Endothelial cell of umbilical vein (primary cell): ENCODE measurements around the gene VTI1A. TPM values are rescaled to one million over a fixed set of nuclear protein-coding genes. Genes with fewer than 3 reads are reported as not detected.

Experiments used
- BruUV-seq: library from RNA; stranded (reverse); fragments of 400-500 nt; replicated peaks from 2 replicates; lab custom pipeline; 2021; lab: Mats Ljungman, UMichigan
- CTCF ChIA-PET: fragments of 300-600, 350-600 bp; sonication (Branson Sonifier 250); formaldehyde crosslinking; loops from one replicate; lab custom pipeline; 2021; ENCODE audit warnings: antibody characterized with exemption, inconsistent platforms; lab: Charles Lee
- POLR2A ChIA-PET: fragments of 300-600, 350-600 bp; sonication (Branson Sonifier 250); formaldehyde crosslinking; loops from one replicate; lab custom pipeline; 2021; ENCODE audit warnings: antibody characterized with exemption, inconsistent platforms; lab: Charles Lee
- DNase-seq: peaks from one replicate; pipeline ENCODE4 v3.0.0-alpha.2; 2011; ENCODE audit warnings: low read depth, low spot score
- FAIRE-seq: peaks from 2 replicates; lab custom pipeline; 2011; peaks lifted over from hg19 to GRCh38; lab: Jason Lieb, UNC
- H2AFZ ChIP-seq: 2 replicates; pipeline ENCODE4 v1.6.0; 2012; ENCODE audit warnings: low read depth, low read length, control low read depth, inconsistent platforms
- H3K27ac ChIP-seq: 2 replicates; pipeline ENCODE4 v1.5.1; 2011; ENCODE audit warnings: low read depth, mild to moderate bottlenecking, control low read depth, low read length, moderate library complexity; ENCODE audit not compliant: insufficient read depth
- H3K27me3 ChIP-seq, 2 experiments: 2 replicates each; pipeline versions ENCODE4 v1.6.0 to v1.6.1; 2011; ENCODE audit warnings: low read length in 2 of 2, mixed read lengths in 1 of 2; ENCODE audit not compliant: control insufficient read depth in 2 of 2, insufficient read depth in 2 of 2
- H3K36me3 ChIP-seq, 2 experiments: 2 replicates in 1 of 2; 3 replicates in 1 of 2; pipeline ENCODE4 v1.5.1; 2011; ENCODE audit warnings: low read length in 2 of 2, mild to moderate bottlenecking in 1 of 2, moderate library complexity in 1 of 2; ENCODE audit not compliant: control insufficient read depth in 2 of 2, insufficient read depth in 2 of 2; ENCODE audit errors: extremely low read depth in 1 of 2
- H3K4me1 ChIP-seq: 3 replicates; pipeline ENCODE4 v1.5.1; 2011; ENCODE audit warnings: mild to moderate bottlenecking, low read length; ENCODE audit not compliant: control insufficient read depth, insufficient read depth; ENCODE audit errors: extremely low read depth
- H3K4me2 ChIP-seq: 2 replicates; pipeline ENCODE4 v1.6.1; 2011; ENCODE audit warnings: low read length, control low read depth, mixed read lengths; ENCODE audit not compliant: insufficient read depth
- H3K4me3 ChIP-seq, 3 experiments: fragments of 200-600 bp in 1 of 3; sonication (generic), shearing (Covaris generic) in 1 of 3; replicated peaks in 1 of 3; 2 replicates each; pipeline ENCODE4 v1.5.1; 2011 to 2016; ENCODE audit warnings: control low read depth in 3 of 3, low read length in 3 of 3, mild to moderate bottlenecking in 2 of 3, inconsistent platforms in 1 of 3, low read depth in 1 of 3, moderate library complexity in 1 of 3; ENCODE audit not compliant: insufficient read depth in 1 of 3
- H3K79me2 ChIP-seq: 2 replicates; pipeline ENCODE4 v1.6.0; 2012; ENCODE audit warnings: low read length, inconsistent platforms; ENCODE audit not compliant: control insufficient read depth, insufficient read depth
- H3K9ac ChIP-seq: replicated peaks from 2 replicates; pipeline ENCODE3; 2011; ENCODE audit warnings: low read length, control low read depth; ENCODE audit not compliant: insufficient read depth; ENCODE audit errors: extremely low read depth
- H3K9me1 ChIP-seq: replicated peaks from 3 replicates; pipeline ENCODE4 v1.6.0; 2011; ENCODE audit warnings: mild to moderate bottlenecking, low read length; ENCODE audit not compliant: control insufficient read depth, insufficient read depth; ENCODE audit errors: extremely low read depth
- H3K9me3 ChIP-seq: replicated peaks from 2 replicates; pipeline ENCODE4 v1.5.1; 2012; ENCODE audit warnings: low read length, inconsistent platforms; ENCODE audit not compliant: control insufficient read depth, insufficient read depth
- H4K20me1 ChIP-seq: replicated peaks from 2 replicates; pipeline ENCODE3; 2011; ENCODE audit warnings: mild to moderate bottlenecking, low read length; ENCODE audit not compliant: control insufficient read depth, insufficient read depth; ENCODE audit errors: extremely low read depth
- EZH2 ChIP-seq: IDR thresholded peaks from 2 replicates; pipeline ENCODE4 v1.6.1; 2012; ENCODE audit warnings: borderline replicate concordance, low read depth, mild to moderate bottlenecking, moderate library complexity, low read length, inconsistent platforms; ENCODE audit not compliant: severe bottlenecking
- FOS ChIP-seq: IDR thresholded peaks from 2 replicates; pipeline ENCODE4 v1.6.1; 2011; ENCODE audit warnings: mild to moderate bottlenecking, low read length, moderate library complexity, borderline replicate concordance; ENCODE audit not compliant: insufficient read depth
- GATA2 ChIP-seq: IDR thresholded peaks from 2 replicates; pipeline ENCODE4 v1.7.0; 2011; ENCODE audit warnings: low read depth, mild to moderate bottlenecking, moderate library complexity, mixed read lengths, low read length; ENCODE audit not compliant: insufficient read length, insufficient read depth
- JUN ChIP-seq: IDR thresholded peaks from 2 replicates; pipeline ENCODE4 v1.6.1; 2011; ENCODE audit warnings: borderline replicate concordance, low read depth; ENCODE audit not compliant: insufficient read length, insufficient read depth
- MYC ChIP-seq: IDR thresholded peaks from one replicate; pipeline ENCODE4 v1.6.1; 2011; ENCODE audit warnings: mild to moderate bottlenecking, low read depth, low read length
- POLR2A ChIP-seq: IDR thresholded peaks from 2 replicates; pipeline ENCODE4 v1.6.1; 2012; ENCODE audit warnings: low read depth, mild to moderate bottlenecking, control low read depth, low read length
- POLR2AphosphoS5 ChIP-seq: IDR thresholded peaks from 2 replicates; pipeline ENCODE4 v1.6.1; 2012; ENCODE audit warnings: low read depth, mild to moderate bottlenecking, control low read depth, low read length, moderate library complexity; ENCODE audit not compliant: insufficient read depth
- dilution Hi-C: fragments of 300-500 bp; cut with MboI; formaldehyde crosslinking; loops from one replicate; pipeline ENCODE4 v1.15.0; 2019; ENCODE audit warnings: low sequenced_read_pairs; ENCODE audit not compliant: extremely low pct_ligation_motif_present
- intact Hi-C: fragments of 100-400 bp; cut with micrococcal nuclease; formaldehyde crosslinking; loops from one replicate; pipeline ENCODE4 v1.10.0; 2022
- polyA plus RNA-seq, 4 experiments: library from polyadenylated mRNA; depleted of rRNA in 3 of 4; stranded (reverse) in 3 of 4; unstranded in 1 of 4; fragments of >200 nt; gene quantifications; 2 replicates each; pipeline versions ENCODE4 v1.2.1 to v1.2.3, GENCODE V29; 2011 to 2012; ENCODE audit warnings: missing spikeins in 1 of 4
- total RNA-seq: library from RNA; stranded (reverse); gene quantifications from 2 replicates; pipeline ENCODE4 v1.2.3, GENCODE V29; 2021
- TF ChIP-seq, protein P1 (sequence below): IDR thresholded peaks from 2 replicates; pipeline ENCODE4 v1.6.1; 2011; ENCODE audit not compliant: insufficient read depth, insufficient read length
- TF ChIP-seq, protein P2 (sequence below), 2 donors: IDR thresholded peaks; 1 replicate in 1 of 2; 2 replicates in 1 of 2; pipeline ENCODE4 v1.5.1; 2011; ENCODE audit warnings: low read length in 2 of 2, mild to moderate bottlenecking in 2 of 2, moderate library complexity in 2 of 2, control low read depth in 1 of 2, inconsistent platforms in 1 of 2, low read depth in 1 of 2; ENCODE audit not compliant: insufficient read depth in 1 of 2; ENCODE audit errors: extremely low read depth in 1 of 2

Gene VTI1A
- total and polyA plus RNA-seq, 2 donors (not counting 3 experiments of a cell fraction or from before 2014, with no cell fraction given): 10.8 to 35.6 TPM

DNA sequence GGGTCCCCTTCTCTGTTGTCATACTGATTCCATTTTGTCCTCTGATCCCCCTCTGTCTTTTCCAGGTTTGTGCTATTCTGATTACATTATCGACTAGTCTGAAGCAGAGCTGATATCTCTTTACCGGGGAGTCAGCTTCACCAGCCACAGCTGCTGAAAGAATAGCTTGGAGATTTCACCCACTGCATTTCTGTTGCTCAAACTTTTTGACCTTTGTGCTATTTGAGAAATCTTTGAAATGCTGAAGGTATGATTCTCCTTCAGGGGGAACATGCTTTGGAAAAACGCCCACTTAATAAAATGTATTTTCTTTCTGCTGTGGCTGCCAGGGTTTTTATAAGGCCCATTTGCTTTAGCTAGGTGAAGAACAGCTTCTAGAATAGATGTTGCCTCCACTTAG is 305.3 kb downstream of the VTI1A start:
- H2AFZ ChIP-seq: no peak overlapping the region
- dilution Hi-C loops (no loop called here), intact Hi-C loops (no loop called here)
- CTCF ChIA-PET: interaction anchor here (1.2 kb wide), 1 partner anchor 13 kb away, joined by 4 read pairs; no protein-coding TSS in a partner anchor
- BruUV-seq: no TSS peak
- FAIRE-seq (no peak), DNase-seq (no peak)
- H3K4me3 ChIP-seq: no peak overlapping the region
- H3K27me3 ChIP-seq: no peaks in the 10 kb centered on the region
- no peaks in the 10 kb centered on the region for H3K9me1 ChIP-seq
- H3K4me2 ChIP-seq: no peak overlapping the region
- no peaks in the 10 kb centered on the region for H3K4me1 ChIP-seq
- H3K79me2 ChIP-seq: no peaks in the 10 kb centered on the region
- H3K9me3 ChIP-seq: no peaks in the 10 kb centered on the region
- no peaks in the 10 kb centered on the region for H4K20me1 ChIP-seq
- POLR2A ChIA-PET: no interaction called here
- no peak overlapping the region for H3K27ac ChIP-seq
- no peaks in the 10 kb centered on the region for H3K36me3 ChIP-seq
- TF ChIP-seq, protein P1, sequence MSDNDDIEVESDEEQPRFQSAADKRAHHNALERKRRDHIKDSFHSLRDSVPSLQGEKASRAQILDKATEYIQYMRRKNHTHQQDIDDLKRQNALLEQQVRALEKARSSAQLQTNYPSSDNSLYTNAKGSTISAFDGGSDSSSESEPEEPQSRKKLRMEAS: no peak
- TF ChIP-seq, protein P2, sequence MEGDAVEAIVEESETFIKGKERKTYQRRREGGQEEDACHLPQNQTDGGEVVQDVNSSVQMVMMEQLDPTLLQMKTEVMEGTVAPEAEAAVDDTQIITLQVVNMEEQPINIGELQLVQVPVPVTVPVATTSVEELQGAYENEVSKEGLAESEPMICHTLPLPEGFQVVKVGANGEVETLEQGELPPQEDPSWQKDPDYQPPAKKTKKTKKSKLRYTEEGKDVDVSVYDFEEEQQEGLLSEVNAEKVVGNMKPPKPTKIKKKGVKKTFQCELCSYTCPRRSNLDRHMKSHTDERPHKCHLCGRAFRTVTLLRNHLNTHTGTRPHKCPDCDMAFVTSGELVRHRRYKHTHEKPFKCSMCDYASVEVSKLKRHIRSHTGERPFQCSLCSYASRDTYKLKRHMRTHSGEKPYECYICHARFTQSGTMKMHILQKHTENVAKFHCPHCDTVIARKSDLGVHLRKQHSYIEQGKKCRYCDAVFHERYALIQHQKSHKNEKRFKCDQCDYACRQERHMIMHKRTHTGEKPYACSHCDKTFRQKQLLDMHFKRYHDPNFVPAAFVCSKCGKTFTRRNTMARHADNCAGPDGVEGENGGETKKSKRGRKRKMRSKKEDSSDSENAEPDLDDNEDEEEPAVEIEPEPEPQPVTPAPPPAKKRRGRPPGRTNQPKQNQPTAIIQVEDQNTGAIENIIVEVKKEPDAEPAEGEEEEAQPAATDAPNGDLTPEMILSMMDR (IDR thresholded peaks at IDR 0.05; ENCODE audit: extremely low read depth in 1 of 2, insufficient read depth in 1 of 2, low read depth in 1 of 2, low read length in 2 of 2): no peak
- TF ChIP-seq JUN: no peak
- TF ChIP-seq POLR2A: no peak
- no peak for TF ChIP-seq MYC
- no peak for TF ChIP-seq FOS
- TF ChIP-seq EZH2: no peak
- no peak for TF ChIP-seq GATA2
- TF ChIP-seq POLR2AphosphoS5: no peak
- H3K9ac ChIP-seq: no peak overlapping the region
